ENCODE measurements around the gene ATG16L2. TPM values are rescaled to one million over a fixed set of nuclear protein-coding genes. Genes with fewer than 3 reads are reported as not detected.

ATG16L2 gene
- total and polyA plus RNA-seq, 9 of the 15 experiments (the other 6 are each of a cell fraction or from before 2014, with no cell fraction given): 0.18 to 11.2 (median 6.2) TPM

GRCh38 chr11:72814286-72815109 is at the start of gene ATG16L2 (continued):
- TF ChIP-seq ZNF318 (IDR thresholded peaks at IDR 0.05; ENCODE audit: borderline replicate concordance in 1 of 2, low read depth in 1 of 2): no peak
- TF ChIP-seq PCBP2 (IDR thresholded peaks at IDR 0.05; ENCODE audit: low read depth, low read length, poor library complexity, severe bottlenecking): no peak
- TF ChIP-seq E2F1 (CRISPR knock-in tag; IDR thresholded peaks at IDR 0.05): no peak; the same call in 1 of the 2 replicates
- TF ChIP-seq JUND (IDR thresholded peaks at IDR 0.05; ENCODE audit: borderline replicate concordance, low read depth, low read length): no peak
- TF ChIP-seq JUND (tag; IDR thresholded peaks at IDR 0.05; ENCODE audit: borderline replicate concordance, low read depth, low read length): no peak
- TF ChIP-seq ZNF408 (CRISPR knock-in tag; IDR thresholded peaks at IDR 0.05; ENCODE audit: low read depth): no peak
- no peak for TF ChIP-seq ZNF197 (CRISPR knock-in tag; IDR thresholded peaks at IDR 0.05; ENCODE audit: low read depth)
- no peak for TF ChIP-seq TFE3 (CRISPR knock-in tag; IDR thresholded peaks at IDR 0.05)
- no peak for TF ChIP-seq FIP1L1 (IDR thresholded peaks at IDR 0.05; ENCODE audit: low read depth, low read length, poor library complexity, severe bottlenecking)
- no peak for TF ChIP-seq COPS2 (conservative IDR thresholded peaks at IDR 0.05)
- no peak for TF ChIP-seq TBL1XR1 (IDR thresholded peaks at IDR 0.05; ENCODE audit: low read length in 2 of 2)
- TF ChIP-seq ADNP (tag; IDR thresholded peaks at IDR 0.05): no peak
- TF ChIP-seq SMC3 (conservative IDR thresholded peaks at IDR 0.05; ENCODE audit: insufficient read depth, low read depth, low read length): no peak
- TF ChIP-seq KLF13 (tag; IDR thresholded peaks at IDR 0.05; ENCODE audit: borderline replicate concordance, low read depth): peak; percentile 34; the same call in 1 of the 2 replicates
- no peak for TF ChIP-seq NBN (IDR thresholded peaks at IDR 0.05; ENCODE audit: low read depth)

Measured in K562 (cell line).